HepG2 (cell line): ENCODE results near the gene AGAP3. TPM values are rescaled to one million over a fixed set of nuclear protein-coding genes. Genes with fewer than 3 reads are reported as not detected.

Source experiments
- ATF2 ChIP-seq: sonication (generic); formaldehyde crosslinking; IDR thresholded peaks from 2 replicates; pipeline ENCODE4 v1.4.0; 2020; ENCODE audit warnings: missing genetic modification reagents
- BCL3 ChIP-seq: sonication (generic); formaldehyde crosslinking; IDR thresholded peaks from 2 replicates; pipeline ENCODE4 v1.5.1; 2020; ENCODE audit warnings: mild to moderate bottlenecking, missing genetic modification reagents, moderate library complexity
- CBX5 ChIP-seq: sonication (generic); formaldehyde crosslinking; IDR thresholded peaks from 2 replicates; pipeline ENCODE4 v1.4.0; 2020; ENCODE audit warnings: missing genetic modification reagents, borderline replicate concordance
- HHEX ChIP-seq: IDR thresholded peaks from 2 replicates; pipeline ENCODE4 v1.6.1; 2016; ENCODE audit warnings: control low read depth
- JUN ChIP-seq: sonication (generic); formaldehyde crosslinking; IDR thresholded peaks from 2 replicates; pipeline ENCODE4 v1.4.0; 2020; ENCODE audit warnings: mild to moderate bottlenecking, missing genetic modification reagents
- KDM5B ChIP-seq: sonication (generic); formaldehyde crosslinking; IDR thresholded peaks from 2 replicates; pipeline ENCODE4 v1.4.0; 2020; ENCODE audit warnings: missing genetic modification reagents, mild to moderate bottlenecking, borderline replicate concordance
- NR3C1 ChIP-seq: sonication (generic); formaldehyde crosslinking; IDR thresholded peaks from 2 replicates; pipeline ENCODE4 v1.4.0; 2020; ENCODE audit warnings: missing genetic modification reagents
- PLRG1 ChIP-seq: fragments of 450-650 bp; conservative IDR thresholded peaks from 2 replicates; pipeline ENCODE4 v1.6.1; 2016
- PRDM4 ChIP-seq: sonication (generic); formaldehyde crosslinking; IDR thresholded peaks from 2 replicates; pipeline ENCODE4 v1.9.0; 2021; ENCODE audit warnings: missing genetic modification reagents, borderline replicate concordance
- SAP130 ChIP-seq: IDR thresholded peaks from 2 replicates; pipeline ENCODE4 v1.6.1; 2016; ENCODE audit warnings: low read depth
- SNAPC4 ChIP-seq: sonication (generic); formaldehyde crosslinking; IDR thresholded peaks from 2 replicates; pipeline ENCODE4 v1.4.0; 2020; ENCODE audit warnings: mild to moderate bottlenecking, missing genetic modification reagents
- ZBTB1 ChIP-seq: sonication (generic); formaldehyde crosslinking; IDR thresholded peaks from 2 replicates; pipeline ENCODE4 v1.4.0; 2020; ENCODE audit warnings: missing genetic modification reagents, borderline replicate concordance
- ZBTB43 ChIP-seq: sonication (generic); formaldehyde crosslinking; conservative IDR thresholded peaks from 2 replicates; pipeline ENCODE4 v1.4.0; 2020; ENCODE audit warnings: missing genetic modification reagents
- ZEB1 ChIP-seq: IDR thresholded peaks from 2 replicates; pipeline ENCODE4 v1.6.1; 2012; ENCODE audit warnings: mild to moderate bottlenecking, low read depth, inconsistent platforms; ENCODE audit not compliant: insufficient replicate concordance
- ZNF20 ChIP-seq: sonication (generic); formaldehyde crosslinking; IDR thresholded peaks from 2 replicates; pipeline ENCODE4 v1.4.0; 2020; ENCODE audit warnings: mild to moderate bottlenecking, moderate library complexity, missing genetic modification reagents
- ZNF232 ChIP-seq: sonication (generic); formaldehyde crosslinking; IDR thresholded peaks from 2 replicates; pipeline ENCODE4 v1.4.0; 2020; ENCODE audit warnings: missing genetic modification reagents, borderline replicate concordance
- ZNF563 ChIP-seq: sonication (generic); formaldehyde crosslinking; IDR thresholded peaks from 2 replicates; pipeline ENCODE4 v1.8.0; 2022; ENCODE audit warnings: mild to moderate bottlenecking, moderate library complexity, missing genetic modification reagents
- ZNF598 ChIP-seq: sonication (generic); formaldehyde crosslinking; IDR thresholded peaks from 2 replicates; pipeline ENCODE4 v1.5.1; 2020; ENCODE audit warnings: mild to moderate bottlenecking, missing genetic modification reagents, borderline replicate concordance
- polyA plus RNA-seq, 8 experiments: library from polyadenylated mRNA; depleted of rRNA in 3 of 8; stranded (reverse) in 7 of 8; unstranded in 1 of 8; fragments of >200 nt; fragmentation: Illumina TruSeq in 4 of 8; extraction: Trizol in 4 of 8; gene quantifications; 2 replicates each; pipeline versions ENCODE4 v1.2.1 to v1.2.3, GENCODE V29; 2011 to 2016; ENCODE audit warnings: low read depth in 4 of 8, missing spikeins in 1 of 8, mixed read lengths in 1 of 8; ENCODE audit not compliant: insufficient read depth in 1 of 8
- total RNA-seq, 5 experiments: library from RNA; depleted of rRNA; stranded (reverse); fragments of >200 nt; fragmentation: Illumina TruSeq; extraction: Trizol; gene quantifications; 2 replicates each; pipeline ENCODE4 v1.2.3, GENCODE V29; 2016; ENCODE audit warnings: low read depth in 1 of 5

AGAP3 gene
- total and polyA plus RNA-seq, 2 of the 13 experiments (the other 11 are each of a cell fraction or from before 2014, with no cell fraction given): 31.3 to 61.4 TPM

GRCh38 chr7:151087245-151088018 is 1.2 kb downstream of the AGAP3 start (continued):
- TF ChIP-seq BCL3: no peak
- no peak for TF ChIP-seq PRDM4 (CRISPR knock-in tag)
- TF ChIP-seq KDM5B (CRISPR knock-in tag): peak; percentile 54; the same call in 1 of the 2 replicates
- TF ChIP-seq SNAPC4 (CRISPR knock-in tag): 0 out of 2 replicates have a peak, but pooled peaks have one; percentile 12
- TF ChIP-seq ZNF563 (CRISPR knock-in tag): peak; percentile 30; the same call in 1 of the 2 replicates
- no peak for TF ChIP-seq ZBTB1 (CRISPR knock-in tag)
- no peak for TF ChIP-seq HHEX
- no peak for TF ChIP-seq NR3C1 (CRISPR knock-in tag)
- TF ChIP-seq PLRG1: no peak
- peak; percentile 60 for TF ChIP-seq SAP130
- no peak for TF ChIP-seq ZNF598
- no peak for TF ChIP-seq ATF2 (CRISPR knock-in tag)
- TF ChIP-seq JUN (CRISPR knock-in tag): no peak
- TF ChIP-seq ZNF232 (CRISPR knock-in tag): no peak; the same call in 1 of the 2 replicates
- no peak for TF ChIP-seq CBX5 (CRISPR knock-in tag)
- no peak for TF ChIP-seq ZBTB43 (CRISPR knock-in tag)
- TF ChIP-seq ZEB1: no peak
- TF ChIP-seq ZNF20 (CRISPR knock-in tag): no peak
